ENCODE measurements around the gene P2RX7.

Gene P2RX7

DNA sequence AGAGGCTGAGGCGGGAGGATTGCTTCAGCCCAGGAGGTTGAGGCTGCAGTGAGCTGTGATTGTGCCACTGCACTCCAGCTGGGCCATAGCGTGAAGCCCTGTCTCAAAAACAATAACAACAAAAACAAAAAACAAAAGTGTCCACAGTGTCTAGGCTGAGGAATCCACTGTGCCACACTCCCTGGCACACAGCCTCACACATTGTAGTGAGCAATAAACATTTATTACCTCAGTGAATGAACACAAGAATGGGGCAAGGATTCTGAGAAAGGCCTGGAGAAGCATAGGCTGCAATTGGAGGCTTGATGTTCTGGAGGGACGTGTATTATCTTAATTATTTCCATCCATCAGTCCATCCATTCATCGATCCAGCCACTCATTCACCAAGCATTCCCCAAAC is 17.1 kb upstream of the P2RX7 start:
- H3K4me1 Mint-ChIP-seq (ENCODE audit: low read depth in 2 of 2), result no peaks in the 10 kb centered on the region
- H3K9me3 Mint-ChIP-seq, result no peaks in the 10 kb centered on the region
- H3K4me3 Mint-ChIP-seq, result no peak overlapping the region
- peak overlapping the region in 1 of 2 donors; percentile 63 for H3K27ac Mint-ChIP-seq
- no peaks in the 10 kb centered on the region for H3K36me3 Mint-ChIP-seq (ENCODE audit: insufficient read depth)
- DNase-seq (no peak), ATAC-seq (replicated peaks) (no peak)
- no peaks in the 10 kb centered on the region for H3K27me3 Mint-ChIP-seq

DNA sequence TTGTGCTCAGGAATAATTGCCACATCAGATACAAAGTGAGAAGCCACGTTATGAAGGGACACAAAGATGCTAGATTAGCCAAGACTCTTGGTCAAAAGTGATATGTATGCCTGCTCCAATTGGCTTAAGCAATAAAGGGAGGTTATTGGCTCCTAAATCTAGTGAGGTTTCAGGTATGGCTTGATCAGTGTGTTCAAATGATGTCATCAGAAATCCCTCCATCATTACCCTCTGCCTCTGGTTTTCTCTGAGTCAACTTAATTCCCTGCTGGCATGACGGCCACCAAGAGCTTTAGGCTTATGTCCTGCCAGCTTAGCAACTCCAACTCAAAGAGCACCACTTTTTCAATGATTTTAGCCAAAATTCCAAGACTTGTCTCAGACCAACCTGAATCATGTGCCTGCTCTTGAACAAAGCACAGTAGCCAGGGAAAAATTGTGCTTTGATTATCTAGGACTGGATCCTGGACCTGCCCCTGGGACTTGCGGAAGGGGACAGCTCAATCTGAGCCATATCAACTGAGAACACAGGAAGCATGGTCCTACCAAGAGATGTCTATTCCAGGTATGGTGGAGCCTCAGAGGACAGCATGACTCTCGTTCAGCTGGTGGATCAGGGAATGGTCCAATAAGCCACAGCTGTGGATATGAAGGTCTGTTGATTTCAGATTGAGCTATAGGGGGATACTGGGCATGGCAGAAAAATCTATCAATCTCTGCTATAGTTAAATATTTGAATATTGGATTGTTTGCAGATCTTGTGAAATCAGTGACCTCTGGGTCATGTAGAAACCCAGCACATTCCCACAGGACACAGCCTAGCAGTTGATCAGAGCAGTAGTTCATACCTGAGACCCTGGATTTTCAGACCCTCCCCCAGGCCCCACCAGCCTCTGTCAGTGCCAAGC is 16.1 kb upstream of the P2RX7 start:
- no peak for DNase-seq
- H3K4me1 Mint-ChIP-seq (ENCODE audit: low read depth in 2 of 2), result peaks cover 5 to 6% of the 10 kb centered on the region in 2 donors
- H3K27me3 Mint-ChIP-seq, result no peaks in the 10 kb centered on the region
- ATAC-seq (replicated peaks), result no peak
- H3K4me3 Mint-ChIP-seq, result no peak overlapping the region
- H3K36me3 Mint-ChIP-seq (ENCODE audit: insufficient read depth), result no peaks in the 10 kb centered on the region
- H3K9me3 Mint-ChIP-seq, result no peaks in the 10 kb centered on the region
- H3K27ac Mint-ChIP-seq, result no peak overlapping the region

DNA sequence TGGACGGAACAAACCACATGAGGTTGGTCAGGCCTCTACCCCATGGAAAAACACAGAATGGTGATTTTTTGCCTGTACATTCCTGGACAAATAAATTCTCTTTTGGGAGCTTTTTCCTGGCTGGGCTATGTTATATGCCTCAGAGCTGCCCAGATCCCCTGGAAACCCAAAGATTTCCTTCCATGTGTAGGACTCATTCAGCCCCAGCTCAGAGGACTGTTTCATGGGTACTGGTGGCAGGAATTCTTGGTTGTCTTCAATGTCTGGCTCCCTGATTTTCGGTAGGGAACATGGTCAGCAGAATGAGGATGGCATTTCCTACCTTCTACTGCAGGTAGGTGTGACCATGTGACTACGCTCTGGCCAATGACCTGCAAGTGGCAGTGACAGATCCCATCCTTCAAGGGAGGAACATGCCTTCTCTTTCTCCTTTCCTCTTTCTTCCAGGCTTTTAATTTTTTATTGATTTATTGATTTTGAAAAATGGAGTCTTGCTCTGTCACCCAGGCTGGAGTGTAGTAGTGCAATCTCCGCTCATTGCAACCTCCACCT is 15.4 kb upstream of the P2RX7 start:
- H3K36me3 Mint-ChIP-seq (ENCODE audit: insufficient read depth), result no peaks in the 10 kb centered on the region
- no peaks in the 10 kb centered on the region for H3K27me3 Mint-ChIP-seq
- no peak for ATAC-seq (replicated peaks)
- DNase-seq, result no peak
- no peaks in the 10 kb centered on the region for H3K9me3 Mint-ChIP-seq
- H3K4me3 Mint-ChIP-seq, result no peak overlapping the region
- no peak overlapping the region for H3K27ac Mint-ChIP-seq
- peaks cover 5 to 7% of the 10 kb centered on the region in 2 donors for H3K4me1 Mint-ChIP-seq (ENCODE audit: low read depth in 2 of 2)

DNA sequence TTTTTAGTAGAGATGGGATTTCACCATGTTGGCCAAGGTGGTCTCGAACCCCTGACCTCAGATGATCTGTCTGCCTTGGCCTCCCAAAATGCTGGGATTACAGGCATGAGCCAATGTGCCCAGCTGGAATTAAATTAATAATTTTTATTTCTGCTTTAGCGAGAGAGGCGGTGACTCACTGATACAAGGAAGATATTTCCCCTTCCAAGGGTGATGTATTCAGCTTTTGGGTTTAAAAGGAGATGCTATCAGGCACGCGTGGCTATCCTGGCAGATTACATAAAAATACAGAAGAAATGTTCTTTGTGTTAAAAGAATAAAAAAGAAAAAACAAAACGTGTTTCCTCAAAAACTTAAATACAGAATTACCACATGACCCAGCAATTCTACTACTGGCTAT is 12.4 kb upstream of the P2RX7 start:
- Mint-ChIP-seq H3K36me3 (ENCODE audit: insufficient read depth) (no peaks in the 10 kb centered on the region), H3K4me3 (no peak overlapping the region), H3K9me3 (peaks cover 0 to 3% of the 10 kb centered on the region in 2 donors), H3K27me3 (no peaks in the 10 kb centered on the region), H3K4me1 (ENCODE audit: low read depth in 2 of 2) (peaks cover 19 to 23% of the 10 kb centered on the region in 2 donors), H3K27ac (no peak overlapping the region)
- ATAC-seq (replicated peaks) (no peak), DNase-seq (no peak)

DNA sequence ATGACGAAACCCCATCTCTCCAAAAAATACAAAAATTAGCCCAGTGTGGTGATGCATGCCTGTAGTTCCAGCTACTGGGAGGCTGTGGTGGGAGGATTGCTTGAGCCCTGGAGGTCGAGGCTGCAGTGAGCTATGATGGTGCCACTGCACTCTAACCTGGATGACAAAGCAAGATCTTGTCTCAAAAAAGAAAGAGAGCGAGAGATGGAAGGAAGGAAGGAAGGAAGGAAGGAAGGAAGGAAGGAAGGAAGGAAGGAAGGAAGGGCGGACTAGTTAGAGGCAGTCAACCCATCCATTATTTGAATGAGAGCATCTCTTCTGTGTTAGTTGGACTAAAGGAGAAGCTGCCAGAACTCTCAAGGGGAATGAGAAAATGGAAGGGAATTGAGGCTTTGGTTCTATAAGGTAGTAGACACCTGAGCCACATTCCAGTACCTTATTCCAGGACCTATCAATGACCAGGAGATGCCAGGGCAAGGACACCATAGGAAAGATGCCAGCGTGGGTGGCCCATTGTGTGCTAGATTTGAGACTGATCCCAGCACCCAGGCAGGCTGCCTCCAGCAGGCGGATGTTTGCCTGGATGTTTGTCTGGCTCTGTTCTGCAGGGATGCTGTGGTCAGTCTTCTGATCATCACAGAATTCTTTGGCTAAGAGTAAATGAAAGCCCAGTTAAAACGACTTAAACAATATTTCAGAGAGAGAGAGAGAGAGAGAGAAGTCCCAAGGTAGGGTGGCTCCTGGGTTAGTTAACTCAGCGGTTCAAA is 11.5 kb upstream of the P2RX7 start:
- ATAC-seq (replicated peaks) (no peak), DNase-seq (no peak)
- no peak overlapping the region for H3K27ac Mint-ChIP-seq
- H3K27me3 Mint-ChIP-seq, result no peaks in the 10 kb centered on the region
- no peaks in the 10 kb centered on the region for H3K36me3 Mint-ChIP-seq (ENCODE audit: insufficient read depth)
- no peak overlapping the region for H3K4me3 Mint-ChIP-seq
- H3K9me3 Mint-ChIP-seq, result peaks cover 0 to 3% of the 10 kb centered on the region in 2 donors
- peaks cover 20 to 24% of the 10 kb centered on the region in 2 donors for H3K4me1 Mint-ChIP-seq (ENCODE audit: low read depth in 2 of 2)

DNA sequence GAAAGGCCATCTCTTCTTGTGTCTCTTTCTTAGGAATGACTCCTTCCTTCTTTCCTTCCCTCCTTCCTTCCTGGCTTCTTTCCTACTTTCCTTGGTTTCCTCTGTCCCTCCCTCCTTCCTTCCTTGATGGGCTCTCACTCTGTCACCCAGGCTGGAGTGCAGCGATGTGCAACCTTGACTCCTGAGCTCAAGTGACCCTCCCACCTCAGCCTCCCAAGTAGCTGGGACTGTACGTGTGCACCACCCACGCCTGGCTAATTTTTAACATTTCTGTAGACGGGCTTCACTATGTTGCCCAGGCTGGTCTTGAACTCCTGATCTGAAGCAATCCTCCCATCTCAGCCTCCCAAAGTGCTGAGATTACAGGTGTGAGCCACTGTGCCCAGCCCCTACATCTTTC is 10.9 kb upstream of the P2RX7 start:
- ATAC-seq (replicated peaks), result no peak
- Mint-ChIP-seq H3K27ac (no peak overlapping the region), H3K4me3 (no peak overlapping the region), H3K4me1 (ENCODE audit: low read depth in 2 of 2) (peaks cover 21 to 24% of the 10 kb centered on the region in 2 donors), H3K36me3 (ENCODE audit: insufficient read depth) (no peaks in the 10 kb centered on the region), H3K27me3 (no peaks in the 10 kb centered on the region), H3K9me3 (peaks cover 0 to 3% of the 10 kb centered on the region in 2 donors)
- no peak for DNase-seq

DNA sequence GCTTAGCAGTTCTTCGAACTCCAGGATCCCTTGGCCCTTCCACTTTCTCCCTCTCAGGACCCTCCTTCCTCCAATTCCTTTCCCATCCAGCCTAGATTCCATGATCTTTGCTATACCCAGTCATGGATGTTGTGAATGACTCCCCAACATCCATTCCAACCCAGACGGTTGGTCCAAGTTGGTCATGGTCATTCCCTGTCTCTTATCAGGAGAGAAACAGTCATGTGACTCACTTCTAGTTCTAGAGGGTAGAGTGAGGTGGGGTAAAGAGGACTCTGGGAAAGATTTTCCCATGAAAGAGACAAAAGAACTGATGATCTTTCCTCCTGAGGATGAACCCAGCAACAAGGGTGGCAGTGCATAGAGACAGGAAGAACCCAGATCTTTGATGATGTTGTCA is 9.2 kb upstream of the P2RX7 start:
- Mint-ChIP-seq H3K36me3 (ENCODE audit: insufficient read depth) (no peaks in the 10 kb centered on the region), H3K9me3 (peaks cover 0 to 3% of the 10 kb centered on the region in 2 donors), H3K4me1 (ENCODE audit: low read depth in 2 of 2) (peaks cover 31 to 33% of the 10 kb centered on the region in 2 donors), H3K27me3 (no peaks in the 10 kb centered on the region), H3K4me3 (no peak overlapping the region), H3K27ac (no peak overlapping the region)
- no peak for ATAC-seq (replicated peaks)
- no peak for DNase-seq

DNA sequence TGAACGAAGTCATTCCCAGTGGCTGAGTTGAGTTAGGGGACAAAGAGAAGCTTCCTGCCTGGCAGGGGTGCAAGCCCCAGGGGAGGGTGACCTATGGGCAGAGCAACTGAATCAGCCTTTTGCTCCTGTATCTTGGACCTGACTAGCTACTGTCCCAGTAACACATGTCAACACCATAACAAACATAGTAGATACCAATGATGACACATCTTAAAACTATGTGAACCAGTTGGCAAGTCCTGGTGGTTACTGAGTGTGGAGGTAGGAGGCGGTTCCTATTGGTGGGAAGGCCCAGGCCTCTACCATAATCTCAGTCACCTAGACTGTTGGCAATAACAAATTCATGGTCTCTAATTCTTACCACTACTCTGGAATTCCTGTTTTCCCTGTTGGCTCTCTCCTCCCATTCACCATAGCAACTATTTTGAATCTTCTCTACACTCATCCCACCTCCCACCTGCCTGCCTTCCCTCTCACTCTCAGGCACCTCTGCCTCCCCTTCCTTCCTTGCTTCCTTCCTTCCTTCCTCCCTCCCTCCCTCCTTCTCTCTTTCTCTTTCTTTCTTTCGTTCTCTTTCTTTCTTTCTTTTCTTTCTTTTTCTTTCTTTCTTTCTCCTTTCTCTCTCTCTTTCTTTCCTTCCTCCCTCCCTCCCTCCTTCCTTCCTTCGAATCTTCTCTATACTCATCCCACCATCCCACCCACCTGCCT is 8.1 kb upstream of the P2RX7 start:
- peak overlapping the region in 1 of 2 donors; percentile 66 for H3K27ac Mint-ChIP-seq
- H3K4me3 Mint-ChIP-seq, result no peak overlapping the region

DNA sequence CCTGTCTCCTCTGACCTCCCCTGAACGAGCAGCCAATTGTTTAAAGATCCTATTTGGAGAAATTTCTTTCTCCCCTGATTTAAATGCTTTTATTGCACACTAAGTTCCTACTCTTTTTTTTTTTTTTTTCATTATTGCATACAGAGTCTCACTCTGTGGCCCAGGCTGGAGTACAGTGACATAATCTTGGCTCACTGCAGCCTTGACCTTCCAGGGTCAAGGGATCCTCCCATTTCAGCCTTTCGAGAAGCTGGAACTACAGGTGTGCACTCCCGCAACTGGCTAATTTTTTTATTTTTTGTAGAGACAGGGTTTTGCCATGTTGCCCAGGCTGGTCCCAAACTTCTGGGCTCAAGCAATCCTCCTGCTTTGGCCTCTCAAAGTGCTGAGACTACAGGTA is 5.2 kb upstream of the P2RX7 start:
- no peaks in the 10 kb centered on the region for H3K27me3 Mint-ChIP-seq
- peaks cover 7% of the 10 kb centered on the region for H3K36me3 Mint-ChIP-seq (ENCODE audit: insufficient read depth)
- no peak for ATAC-seq (replicated peaks)
- H3K4me1 Mint-ChIP-seq (ENCODE audit: low read depth in 2 of 2), result peaks cover 50 to 54% of the 10 kb centered on the region in 2 donors
- DNase-seq, result no peak
- peak overlapping the region; percentile 56 to 94 for H3K27ac Mint-ChIP-seq
- peaks cover 0 to 3% of the 10 kb centered on the region in 2 donors for H3K9me3 Mint-ChIP-seq
- no peak overlapping the region for H3K4me3 Mint-ChIP-seq

More for the DNA sequence above, 8.1 kb upstream of the P2RX7 start:
- Mint-ChIP-seq H3K9me3 (peaks cover 0 to 3% of the 10 kb centered on the region in 2 donors), H3K36me3 (ENCODE audit: insufficient read depth) (peaks cover 7% of the 10 kb centered on the region), H3K27me3 (no peaks in the 10 kb centered on the region), H3K4me1 (ENCODE audit: low read depth in 2 of 2) (peaks cover 40 to 41% of the 10 kb centered on the region in 2 donors)
- ATAC-seq (replicated peaks) (no peak), DNase-seq (no peak)

DNA sequence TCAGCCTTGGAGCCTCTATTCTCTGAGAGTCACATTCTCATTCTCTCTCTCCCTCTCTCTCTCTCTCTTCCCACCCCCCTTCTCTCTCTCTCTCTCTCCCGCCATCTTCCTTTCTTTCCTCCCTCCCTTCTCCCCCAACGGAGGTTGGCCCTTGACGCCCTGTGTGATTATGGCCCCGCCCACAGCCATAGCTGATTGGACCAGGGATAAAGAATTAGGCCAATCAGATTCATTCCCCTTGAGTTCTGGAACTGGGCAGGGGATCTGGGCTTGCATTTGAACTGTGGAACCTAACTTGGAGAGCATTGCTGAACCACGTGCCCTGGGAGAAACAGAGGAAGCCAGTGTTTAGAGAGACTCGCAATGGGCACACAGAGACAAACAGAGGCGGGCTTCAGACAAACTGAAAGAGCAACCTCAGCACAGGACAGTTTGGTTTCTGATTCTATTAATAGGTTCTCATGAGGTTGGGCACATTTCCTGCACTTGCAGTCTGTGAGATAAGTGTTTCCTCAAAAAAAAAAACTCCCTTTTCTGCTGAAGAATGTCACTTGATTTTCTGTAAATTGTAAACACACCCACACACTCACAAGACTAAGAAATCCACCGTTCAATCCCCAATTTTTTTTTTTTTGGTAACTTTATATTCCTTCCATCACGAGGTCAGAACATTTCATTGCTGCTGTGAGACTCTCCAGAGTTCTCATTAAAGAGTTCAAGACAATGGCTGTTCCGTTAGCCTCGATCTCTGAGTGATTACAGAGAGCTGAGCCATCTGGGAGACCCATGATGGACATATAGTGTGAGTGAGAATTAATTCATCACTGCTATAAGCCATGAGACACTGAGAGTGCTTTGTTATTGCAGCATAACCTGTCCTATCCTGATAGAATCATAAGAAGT is 3.5 kb upstream of the P2RX7 start:
- Mint-ChIP-seq H3K27ac (peak overlapping the region; percentile 94), H3K36me3 (ENCODE audit: insufficient read depth) (peaks cover 7% of the 10 kb centered on the region), H3K4me3 (peak overlapping the region; percentile 75 to 78), H3K4me1 (ENCODE audit: low read depth in 2 of 2) (peaks cover 59 to 63% of the 10 kb centered on the region in 2 donors), H3K27me3 (no peaks in the 10 kb centered on the region), H3K9me3 (no peaks in the 10 kb centered on the region)
- ATAC-seq (replicated peaks) (peak; percentile 88), DNase-seq (peak; percentile 70 to 74 (median 70))

DNA sequence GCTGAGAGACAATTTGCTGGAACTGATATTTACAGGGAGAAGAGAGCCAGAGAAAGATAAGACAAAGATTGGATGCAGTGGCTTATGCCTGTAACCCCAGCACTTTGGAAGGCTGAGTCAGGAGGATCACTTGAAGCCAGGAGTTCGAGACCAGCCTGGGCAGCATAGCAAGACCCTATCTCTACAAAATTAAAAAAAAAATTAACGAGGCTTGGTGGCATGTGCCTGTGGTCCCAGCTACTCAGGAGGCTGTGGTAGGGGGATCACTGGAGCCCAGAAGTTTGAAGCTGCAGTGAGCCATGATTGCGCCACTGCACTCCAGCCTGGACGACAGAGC is 2.9 kb upstream of the P2RX7 start:
- Mint-ChIP-seq H3K27ac (peak overlapping the region; percentile 94), H3K27me3 (no peaks in the 10 kb centered on the region), H3K36me3 (ENCODE audit: insufficient read depth) (peaks cover 12% of the 10 kb centered on the region), H3K4me3 (peak overlapping the region; percentile 75 to 78), H3K4me1 (ENCODE audit: low read depth in 2 of 2) (peaks cover 60 to 64% of the 10 kb centered on the region in 2 donors), H3K9me3 (no peaks in the 10 kb centered on the region)
- DNase-seq (no peak), ATAC-seq (replicated peaks) (no peak)

DNA sequence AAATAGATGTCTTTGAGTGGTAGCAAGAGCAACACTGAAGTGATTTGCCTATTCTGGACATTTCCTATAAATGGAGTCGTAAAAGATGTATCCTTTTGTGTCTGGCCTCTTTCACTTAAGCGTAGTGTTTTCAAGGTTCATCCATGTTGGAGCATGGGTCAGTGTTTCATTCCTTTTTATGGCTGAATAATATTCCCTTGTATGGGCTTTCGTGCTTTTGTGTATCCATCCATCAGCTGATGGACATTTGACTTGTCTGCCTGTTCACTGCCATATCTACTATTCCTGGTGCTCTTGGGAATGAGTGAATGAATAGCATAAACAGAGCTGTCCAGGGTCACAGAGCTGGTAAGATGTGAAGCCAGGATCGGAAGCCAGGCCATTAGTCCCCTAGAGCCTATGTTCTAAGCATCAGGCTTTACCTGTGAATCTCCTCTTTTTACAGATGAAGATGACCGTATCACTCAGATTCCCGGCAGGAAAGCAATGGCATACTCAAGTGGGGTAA is 1.8 kb upstream of the P2RX7 start:
- H3K27me3 Mint-ChIP-seq, result no peaks in the 10 kb centered on the region
- peak overlapping the region in 1 of 2 donors; percentile 53 for H3K27ac Mint-ChIP-seq
- peaks cover 58 to 59% of the 10 kb centered on the region in 2 donors for H3K4me1 Mint-ChIP-seq (ENCODE audit: low read depth in 2 of 2)
- H3K9me3 Mint-ChIP-seq, result no peaks in the 10 kb centered on the region
- no peak for ATAC-seq (replicated peaks)
- H3K4me3 Mint-ChIP-seq, result peak overlapping the region in 1 of 2 donors; percentile 8
- peaks cover 12% of the 10 kb centered on the region for H3K36me3 Mint-ChIP-seq (ENCODE audit: insufficient read depth)
- no peak for DNase-seq
